ENCODE measurements around the gene JPH2. TPM values are rescaled to one million over a fixed set of nuclear protein-coding genes. Genes with fewer than 3 reads are reported as not detected.

Gene JPH2
- total and polyA plus RNA-seq, 10 of the 15 experiments (the other 5 are each of a cell fraction or from before 2014, with no cell fraction given): 0.16 TPM; not detected in 9

DNA sequence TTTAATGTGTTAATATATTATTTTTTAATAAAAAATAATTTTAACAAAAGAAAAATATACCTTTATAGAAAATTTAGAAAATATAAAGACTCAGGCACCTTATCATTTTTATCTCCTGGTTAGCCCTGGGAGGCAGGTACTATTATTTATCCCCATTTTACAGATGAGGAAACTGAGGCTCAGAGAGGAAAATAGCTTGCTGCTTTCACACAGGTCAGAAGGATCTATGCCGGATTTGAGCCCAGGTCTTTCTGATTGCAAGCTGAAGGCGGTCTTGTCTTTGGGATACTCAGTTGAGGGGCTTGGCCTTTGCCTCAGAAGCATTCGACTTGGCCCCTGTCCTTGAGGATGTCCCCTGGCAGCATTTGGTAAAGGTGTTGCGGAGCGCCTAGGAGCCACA is 35.0 kb upstream of the JPH2 start (continued):
- TF ChIP-seq PML (IDR thresholded peaks at IDR 0.05; ENCODE audit: low read length) (no peak), POLR2AphosphoS2 (IDR thresholded peaks at IDR 0.05; ENCODE audit: low read depth, low read length) (no peak), ETV6 (conservative IDR thresholded peaks at IDR 0.05 in 1 of 2, IDR thresholded peaks at IDR 0.05 in 1 of 2; ENCODE audit: borderline replicate concordance in 1 of 2, low read depth in 1 of 2) (no peak), CREM (IDR thresholded peaks at IDR 0.05; ENCODE audit: low read depth) (no peak), CEBPB (IDR thresholded peaks at IDR 0.05; ENCODE audit: borderline replicate concordance in 1 of 2, low read depth in 2 of 2, low read length in 2 of 2) (no peak)
- TF ChIP-seq, protein P1, sequence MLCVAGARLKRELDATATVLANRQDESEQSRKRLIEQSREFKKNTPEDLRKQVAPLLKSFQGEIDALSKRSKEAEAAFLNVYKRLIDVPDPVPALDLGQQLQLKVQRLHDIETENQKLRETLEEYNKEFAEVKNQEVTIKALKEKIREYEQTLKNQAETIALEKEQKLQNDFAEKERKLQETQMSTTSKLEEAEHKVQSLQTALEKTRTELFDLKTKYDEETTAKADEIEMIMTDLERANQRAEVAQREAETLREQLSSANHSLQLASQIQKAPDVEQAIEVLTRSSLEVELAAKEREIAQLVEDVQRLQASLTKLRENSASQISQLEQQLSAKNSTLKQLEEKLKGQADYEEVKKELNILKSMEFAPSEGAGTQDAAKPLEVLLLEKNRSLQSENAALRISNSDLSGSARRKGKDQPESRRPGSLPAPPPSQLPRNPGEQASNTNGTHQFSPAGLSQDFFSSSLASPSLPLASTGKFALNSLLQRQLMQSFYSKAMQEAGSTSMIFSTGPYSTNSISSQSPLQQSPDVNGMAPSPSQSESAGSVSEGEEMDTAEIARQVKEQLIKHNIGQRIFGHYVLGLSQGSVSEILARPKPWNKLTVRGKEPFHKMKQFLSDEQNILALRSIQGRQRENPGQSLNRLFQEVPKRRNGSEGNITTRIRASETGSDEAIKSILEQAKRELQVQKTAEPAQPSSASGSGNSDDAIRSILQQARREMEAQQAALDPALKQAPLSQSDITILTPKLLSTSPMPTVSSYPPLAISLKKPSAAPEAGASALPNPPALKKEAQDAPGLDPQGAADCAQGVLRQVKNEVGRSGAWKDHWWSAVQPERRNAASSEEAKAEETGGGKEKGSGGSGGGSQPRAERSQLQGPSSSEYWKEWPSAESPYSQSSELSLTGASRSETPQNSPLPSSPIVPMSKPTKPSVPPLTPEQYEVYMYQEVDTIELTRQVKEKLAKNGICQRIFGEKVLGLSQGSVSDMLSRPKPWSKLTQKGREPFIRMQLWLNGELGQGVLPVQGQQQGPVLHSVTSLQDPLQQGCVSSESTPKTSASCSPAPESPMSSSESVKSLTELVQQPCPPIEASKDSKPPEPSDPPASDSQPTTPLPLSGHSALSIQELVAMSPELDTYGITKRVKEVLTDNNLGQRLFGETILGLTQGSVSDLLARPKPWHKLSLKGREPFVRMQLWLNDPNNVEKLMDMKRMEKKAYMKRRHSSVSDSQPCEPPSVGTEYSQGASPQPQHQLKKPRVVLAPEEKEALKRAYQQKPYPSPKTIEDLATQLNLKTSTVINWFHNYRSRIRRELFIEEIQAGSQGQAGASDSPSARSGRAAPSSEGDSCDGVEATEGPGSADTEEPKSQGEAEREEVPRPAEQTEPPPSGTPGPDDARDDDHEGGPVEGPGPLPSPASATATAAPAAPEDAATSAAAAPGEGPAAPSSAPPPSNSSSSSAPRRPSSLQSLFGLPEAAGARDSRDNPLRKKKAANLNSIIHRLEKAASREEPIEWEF (IDR thresholded peaks at IDR 0.05; ENCODE audit: insufficient replicate concordance, low read depth, low read length): no peak

DNA sequence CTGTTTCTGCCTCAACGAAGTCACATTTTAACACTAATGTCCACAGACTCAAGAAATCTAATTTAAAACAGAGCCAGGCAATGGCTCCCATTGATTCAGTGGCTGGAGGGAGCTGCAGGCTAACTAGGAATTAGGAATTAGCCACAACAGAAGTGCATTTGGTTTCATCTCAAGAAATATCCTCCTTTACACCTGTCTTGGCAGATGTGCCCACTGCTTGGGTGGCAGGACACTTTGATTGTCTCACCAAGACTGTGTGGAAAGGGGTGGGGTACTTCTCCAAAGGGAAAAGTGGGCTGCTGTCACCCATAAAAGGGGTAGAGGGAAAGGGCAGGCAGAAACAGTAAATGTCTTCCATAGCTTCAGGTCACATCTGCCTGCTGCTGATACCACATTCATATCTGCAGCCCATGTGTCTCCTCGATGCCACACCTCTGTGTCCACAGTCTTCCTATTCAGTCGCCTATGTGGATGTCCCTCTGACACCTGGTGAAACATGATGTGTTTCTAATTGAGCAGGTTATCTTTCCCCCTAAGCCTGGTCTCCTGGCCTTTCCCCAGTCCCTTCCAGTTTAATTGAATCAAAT is 34.5 kb upstream of the JPH2 start:
- no peaks in the 10 kb centered on the region for H3K36me3 ChIP-seq (ENCODE audit: control insufficient read depth in 2 of 2, insufficient read depth in 2 of 2, low read length in 1 of 2)
- no peaks in the 10 kb centered on the region for H3K9me3 ChIP-seq (replicated peaks; ENCODE audit: control insufficient read depth, insufficient read depth, low read length)
- no peaks in the 10 kb centered on the region for H3K79me2 ChIP-seq (ENCODE audit: control insufficient read depth, insufficient read depth, low read length)
- WGBS (ENCODE audit: insufficient coverage, insufficient replicate concordance, low lambda C conversion rate, missing lambda C conversion rate): 26% methylated on average over 3 of the region's 3 CpGs
- FAIRE-seq: no peak
- ChIA-PET POLR2A (no interaction called here), RAD21 (ENCODE audit: unreplicated experiment) (no interaction called here), SMC1A (ENCODE audit: uncharacterized antibody, unreplicated experiment) (no interaction called here), CTCF (interaction anchor here (0.9 to 10.1 kb wide), 2 partner anchors 11 to 91 kb away, joined by 3 to 257 read pairs; partner anchors contain the start of gene FITM2)
- no peak overlapping the region for H3K9ac ChIP-seq (ENCODE audit: control insufficient read depth, insufficient read depth, low read length)
- no peak overlapping the region for H3K27ac ChIP-seq (ENCODE audit: control insufficient read depth, insufficient read depth)
- H3K4me3 ChIP-seq: no peak overlapping the region
- in situ Hi-C loops (cut with MboI) (no loop called here), intact Hi-C loops (cut with micrococcal nuclease; ENCODE audit: unreplicated experiment) (no loop called here)
- H3K4me2 ChIP-seq (ENCODE audit: control insufficient read depth, insufficient read depth): no peak overlapping the region
- peaks cover 14% of the 10 kb centered on the region for H3K4me1 ChIP-seq (ENCODE audit: control insufficient read depth, insufficient read depth, low read length)
- no peak overlapping the region for H2AFZ ChIP-seq (ENCODE audit: control insufficient read depth, low read depth, low read length)
- no peak for DNase-seq (ENCODE audit: low read depth, low spot score)
- no peaks in the 10 kb centered on the region for H3K27me3 ChIP-seq (replicated peaks in 1 of 2; ENCODE audit: control insufficient read depth in 2 of 2, insufficient read depth in 2 of 2, low read length in 1 of 2)
- no peaks in the 10 kb centered on the region for H4K20me1 ChIP-seq (ENCODE audit: control insufficient read depth, insufficient read depth)
- BruUV-seq (replicated peaks): no TSS peak
- ATAC-seq: no peak
- no peak for TF ChIP-seq WRNIP1 (IDR thresholded peaks at IDR 0.05; ENCODE audit: borderline replicate concordance, low read depth, low read length)
- no peak for TF ChIP-seq HCFC1 (IDR thresholded peaks at IDR 0.05; ENCODE audit: low read length)
- TF ChIP-seq, protein P2, sequence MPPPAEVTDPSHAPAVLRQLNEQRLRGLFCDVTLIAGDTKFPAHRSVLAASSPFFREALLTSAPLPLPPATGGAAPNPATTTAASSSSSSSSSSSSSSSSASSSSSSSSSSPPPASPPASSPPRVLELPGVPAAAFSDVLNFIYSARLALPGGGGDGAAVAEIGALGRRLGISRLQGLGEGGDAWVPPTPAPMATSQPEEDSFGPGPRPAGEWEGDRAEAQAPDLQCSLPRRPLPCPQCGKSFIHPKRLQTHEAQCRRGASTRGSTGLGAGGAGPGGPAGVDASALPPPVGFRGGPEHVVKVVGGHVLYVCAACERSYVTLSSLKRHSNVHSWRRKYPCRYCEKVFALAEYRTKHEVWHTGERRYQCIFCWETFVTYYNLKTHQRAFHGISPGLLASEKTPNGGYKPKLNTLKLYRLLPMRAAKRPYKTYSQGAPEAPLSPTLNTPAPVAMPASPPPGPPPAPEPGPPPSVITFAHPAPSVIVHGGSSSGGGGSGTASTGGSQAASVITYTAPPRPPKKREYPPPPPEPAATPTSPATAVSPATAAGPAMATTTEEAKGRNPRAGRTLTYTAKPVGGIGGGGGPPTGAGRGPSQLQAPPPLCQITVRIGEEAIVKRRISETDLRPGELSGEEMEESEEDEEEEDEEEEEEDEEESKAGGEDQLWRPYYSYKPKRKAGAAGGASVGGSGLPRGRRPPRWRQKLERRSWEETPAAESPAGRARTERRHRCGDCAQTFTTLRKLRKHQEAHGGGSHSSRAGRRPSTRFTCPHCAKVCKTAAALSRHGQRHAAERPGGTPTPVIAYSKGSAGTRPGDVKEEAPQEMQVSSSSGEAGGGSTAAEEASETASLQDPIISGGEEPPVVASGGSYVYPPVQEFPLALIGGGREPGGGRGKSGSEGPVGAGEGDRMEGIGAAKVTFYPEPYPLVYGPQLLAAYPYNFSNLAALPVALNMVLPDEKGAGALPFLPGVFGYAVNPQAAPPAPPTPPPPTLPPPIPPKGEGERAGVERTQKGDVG (CRISPR knock-in tag; IDR thresholded peaks at IDR 0.05): no peak
- TF ChIP-seq, protein P3, sequence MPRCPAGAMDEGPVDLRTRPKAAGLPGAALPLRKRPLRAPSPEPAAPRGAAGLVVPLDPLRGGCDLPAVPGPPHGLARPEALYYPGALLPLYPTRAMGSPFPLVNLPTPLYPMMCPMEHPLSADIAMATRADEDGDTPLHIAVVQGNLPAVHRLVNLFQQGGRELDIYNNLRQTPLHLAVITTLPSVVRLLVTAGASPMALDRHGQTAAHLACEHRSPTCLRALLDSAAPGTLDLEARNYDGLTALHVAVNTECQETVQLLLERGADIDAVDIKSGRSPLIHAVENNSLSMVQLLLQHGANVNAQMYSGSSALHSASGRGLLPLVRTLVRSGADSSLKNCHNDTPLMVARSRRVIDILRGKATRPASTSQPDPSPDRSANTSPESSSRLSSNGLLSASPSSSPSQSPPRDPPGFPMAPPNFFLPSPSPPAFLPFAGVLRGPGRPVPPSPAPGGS (IDR thresholded peaks at IDR 0.05; ENCODE audit: borderline replicate concordance, insufficient read depth, low read depth, low read length, poor library complexity, severe bottlenecking): no peak
- no peak for TF ChIP-seq ZNF207 (IDR thresholded peaks at IDR 0.05; ENCODE audit: borderline replicate concordance)
- TF ChIP-seq ATF7 (IDR thresholded peaks at IDR 0.05; ENCODE audit: low read depth): no peak
- TF ChIP-seq CBX3 (IDR thresholded peaks at IDR 0.05; ENCODE audit: borderline replicate concordance, low read depth): no peak

All from GM12878 (cell line).